Suppressor macrophage treated with lipopolysaccharide for 4 hours (primary cell): ENCODE data around the gene ADORA2A.
"Not testable (repeated sequence)": the region's sequence is repeated elsewhere in the genome, so short reads cannot be mapped to it uniquely, and the experiment has no call there.

Source experiments
- DNase-seq: peaks from one replicate; pipeline ENCODE4 v3.0.0-alpha.2; 2020

ADORA2A gene

DNA sequence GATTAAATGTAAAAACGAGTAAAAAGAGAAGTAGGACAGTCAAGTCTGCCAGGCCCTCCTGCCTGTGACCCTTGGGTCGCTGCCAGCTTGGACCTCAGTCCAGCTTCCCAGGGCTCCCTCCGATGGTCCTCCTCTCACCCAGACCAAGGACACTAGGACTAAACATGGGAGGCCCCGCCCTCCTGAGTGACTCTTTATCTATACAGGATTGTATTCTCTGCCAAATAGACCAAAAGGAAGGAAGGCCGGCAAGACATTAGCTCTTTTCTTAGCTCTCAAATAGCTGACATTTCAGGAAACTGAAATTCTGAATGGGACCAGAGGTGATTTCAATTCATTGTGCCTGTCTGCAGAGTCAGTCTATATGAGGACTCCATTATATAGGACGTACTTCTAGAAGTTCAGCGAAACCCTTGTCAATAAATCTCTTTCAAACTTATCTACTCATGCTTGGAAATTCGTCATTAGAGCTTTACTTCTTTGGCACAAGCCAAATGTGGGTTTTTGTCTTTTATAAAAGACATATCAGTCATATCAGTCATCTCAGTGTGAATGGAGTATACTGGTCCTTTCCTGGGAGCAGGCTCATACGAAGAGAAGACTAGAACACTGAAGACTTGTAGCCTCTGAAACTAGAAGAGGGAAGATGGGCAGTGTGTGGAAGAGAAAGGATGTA lies 28.5 kb downstream of the ADORA2A start:
- no peak for DNase-seq

DNA sequence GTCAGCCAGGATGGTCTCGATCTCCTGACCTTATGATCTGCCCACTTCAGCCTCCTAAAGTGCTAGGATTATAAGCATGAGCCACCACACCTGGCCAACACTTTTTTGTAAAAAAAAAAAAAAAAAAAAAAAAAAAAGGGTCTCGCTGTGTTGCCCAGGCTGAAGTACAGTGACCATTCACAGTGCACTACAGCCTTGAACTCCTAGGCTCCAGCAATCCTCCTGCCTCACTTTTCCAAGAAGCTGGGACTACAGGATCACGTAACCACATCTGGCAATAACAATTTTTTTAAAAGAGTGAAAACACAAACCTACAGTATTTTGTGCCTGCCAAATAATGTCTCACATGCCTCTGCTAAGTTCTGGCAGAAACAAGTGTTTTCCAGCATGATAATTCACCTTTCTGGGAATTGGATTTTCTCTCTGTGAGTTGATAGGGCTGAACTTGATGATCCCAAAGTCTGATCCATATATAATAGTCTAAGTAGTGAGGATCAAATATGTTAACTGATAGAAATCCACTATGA lies 30.6 kb downstream of the ADORA2A start:
- DNase-seq, result no peak

DNA sequence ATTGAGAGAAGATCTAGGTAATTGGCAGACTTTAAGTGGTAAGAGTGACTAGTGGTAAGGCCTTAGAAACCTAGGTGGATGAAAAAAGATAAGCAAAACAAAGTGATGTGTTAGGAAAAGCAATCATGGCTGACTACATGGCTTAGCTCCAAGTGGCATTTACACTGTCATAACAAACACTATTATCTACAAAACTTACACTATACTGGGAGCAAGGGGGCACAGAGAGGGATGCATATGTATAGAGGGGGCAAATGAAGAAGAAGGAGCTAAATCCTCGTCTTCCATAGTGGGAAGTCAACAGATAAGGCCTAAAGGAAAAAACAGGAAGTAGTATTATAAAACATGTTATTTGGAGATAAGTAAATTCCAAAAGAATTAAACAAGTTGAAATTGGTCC lies 32.5 kb downstream of the ADORA2A start:
- DNase-seq, result no peak

DNA sequence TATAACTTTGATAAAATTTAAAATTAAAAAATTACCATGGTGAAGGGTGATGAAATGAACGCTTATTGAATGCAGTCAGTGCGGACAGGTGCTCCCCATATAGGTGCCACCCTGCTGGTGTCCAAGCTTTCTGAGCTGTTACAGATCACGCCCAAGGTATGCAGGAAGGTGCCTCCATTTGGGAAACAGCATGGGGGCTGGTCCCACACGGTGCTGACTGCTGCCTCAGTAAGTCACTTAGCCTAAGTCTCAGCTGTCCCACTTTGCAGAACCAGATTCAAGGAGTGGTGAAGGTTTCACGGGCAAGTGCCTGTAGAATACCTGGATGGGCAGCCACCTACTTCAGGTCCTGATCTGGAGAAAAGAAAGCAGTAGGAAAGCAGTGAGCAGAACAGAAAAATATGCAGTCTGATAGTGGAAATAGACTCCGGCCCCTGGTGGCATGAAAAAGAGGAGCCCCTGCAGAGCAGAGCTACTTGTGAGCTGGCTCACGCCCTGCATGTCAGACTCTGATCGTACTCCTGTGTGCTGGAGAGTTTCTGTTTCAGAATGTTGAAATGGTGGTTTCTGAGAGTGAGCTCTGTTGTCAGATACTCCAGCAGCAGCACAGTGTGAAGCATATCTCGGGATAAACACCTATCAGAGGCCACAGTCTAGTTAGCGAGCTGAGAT lies 33.2 kb downstream of the ADORA2A start:
- DNase-seq, result peak; percentile 68

DNA sequence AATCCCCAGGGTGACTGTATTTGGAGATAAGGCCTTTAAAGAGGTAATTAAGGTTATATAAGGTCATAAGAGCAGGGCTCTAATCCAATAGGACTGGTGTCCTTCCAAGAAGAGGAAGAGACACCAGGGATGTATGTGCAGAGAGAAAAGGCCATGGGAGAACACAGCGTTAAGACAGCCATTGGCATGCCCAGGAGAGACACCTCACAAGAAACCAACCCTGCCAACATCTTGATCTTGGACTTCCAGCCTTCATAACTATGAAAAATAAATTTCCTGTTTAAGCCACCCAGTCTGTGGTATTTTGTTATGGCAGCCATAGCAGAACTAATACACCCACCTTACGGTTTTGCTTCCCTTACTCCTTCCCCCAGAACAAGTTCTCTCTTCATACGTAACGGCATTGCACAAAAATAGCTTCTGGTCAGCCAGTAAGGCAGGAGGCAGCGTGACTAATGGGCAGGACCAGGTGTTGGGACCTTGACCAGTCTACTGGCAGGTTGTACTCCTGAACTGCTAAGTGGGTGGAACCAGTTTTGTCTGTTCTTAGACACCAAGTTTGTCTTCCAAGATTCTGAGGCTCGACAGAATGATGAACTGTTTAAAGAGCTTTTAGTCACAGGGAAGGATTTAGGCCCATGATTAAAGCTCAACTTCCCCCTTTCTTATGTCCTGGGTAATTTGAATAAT lies 35.8 kb downstream of the ADORA2A start:
- peak; percentile 66 for DNase-seq

DNA sequence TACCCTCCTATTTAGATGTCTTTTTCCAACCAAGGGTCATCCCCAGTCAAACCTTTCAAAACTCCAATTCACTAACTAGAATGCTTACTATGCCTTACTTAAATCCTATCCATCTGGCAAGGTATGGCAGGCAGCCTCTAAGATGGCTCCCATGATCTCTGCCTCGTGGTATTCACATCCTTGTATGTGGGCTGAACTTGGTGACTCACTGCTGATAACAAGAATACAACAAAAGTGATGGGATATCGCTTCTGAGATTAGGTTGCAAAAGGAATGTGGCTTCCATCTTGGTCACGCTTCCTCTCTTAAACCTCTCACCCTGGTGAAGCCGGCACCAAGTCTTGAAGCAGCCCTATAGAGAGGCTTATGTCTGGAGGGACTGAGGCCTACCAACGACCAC lies 38.2 kb downstream of the ADORA2A start:
- peak; percentile 37 for DNase-seq

DNA sequence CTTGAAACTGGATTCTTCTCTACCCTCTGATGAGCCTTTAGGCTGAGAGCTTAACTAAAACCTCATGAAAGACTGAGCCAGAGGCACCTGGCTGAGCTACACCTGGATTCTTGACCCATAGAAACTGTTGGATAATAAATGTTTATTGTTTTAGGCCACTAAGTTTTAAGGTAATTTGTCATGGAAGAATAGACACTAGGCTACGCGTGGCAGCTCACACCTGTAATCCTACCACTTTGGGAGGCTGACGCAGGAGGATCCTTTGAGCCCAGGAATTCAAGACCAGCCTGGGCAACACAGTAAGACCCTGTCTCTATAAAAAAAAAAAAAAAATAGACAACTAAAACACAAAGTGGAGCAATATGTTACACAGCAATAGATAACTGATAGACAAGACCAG lies 38.6 kb downstream of the ADORA2A start:
- no peak for DNase-seq

DNA sequence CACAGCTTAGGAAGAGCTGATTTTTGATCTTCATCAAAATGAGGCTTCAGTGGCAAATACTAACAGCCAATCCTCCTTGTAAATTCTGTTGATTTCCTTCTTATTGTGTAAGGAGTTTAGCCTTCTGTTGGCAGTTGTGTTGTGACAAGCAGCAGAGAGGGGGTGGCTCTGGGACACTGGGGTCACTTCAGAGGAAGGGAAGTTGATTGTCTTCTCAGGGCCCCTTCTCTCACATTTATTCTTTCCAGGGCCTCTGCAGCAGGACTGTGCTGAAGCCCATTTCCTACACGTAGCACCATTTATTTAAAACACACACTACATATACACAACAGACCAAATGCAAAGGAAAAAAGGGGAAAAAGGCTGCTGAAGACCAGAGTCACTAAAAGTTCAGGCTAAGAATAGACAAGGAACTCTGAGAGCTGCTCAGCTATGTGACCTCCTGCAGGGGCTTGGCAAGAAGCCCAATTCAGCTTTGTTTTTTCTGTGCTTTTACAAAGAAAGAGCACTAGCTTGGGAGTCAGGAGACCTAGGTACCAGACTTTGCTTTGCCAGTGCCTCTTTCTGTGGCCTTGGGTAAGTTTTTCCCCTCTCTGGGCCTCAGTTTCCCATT lies 39.4 kb downstream of the ADORA2A start:
- DNase-seq, result peak; percentile 31

DNA sequence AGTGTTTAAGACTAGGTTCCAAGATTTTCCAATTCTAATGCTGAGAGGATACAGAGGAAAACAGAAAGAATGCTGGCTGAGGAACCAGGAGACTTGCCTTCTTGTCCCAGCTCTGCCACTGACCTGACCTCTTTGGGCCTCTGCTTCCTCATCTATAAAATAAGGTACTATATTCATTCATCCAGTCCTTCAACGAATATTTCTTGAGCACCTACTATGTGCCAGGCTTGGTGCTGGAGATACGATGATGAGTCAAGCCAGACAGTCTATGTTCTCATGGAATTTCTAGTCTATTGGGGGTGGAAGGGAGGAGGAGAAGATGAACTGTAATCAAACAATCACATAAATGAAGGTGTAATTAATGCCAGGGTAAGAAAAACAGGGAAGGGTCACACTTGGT lies 39.9 kb downstream of the ADORA2A start:
- no peak for DNase-seq

DNA sequence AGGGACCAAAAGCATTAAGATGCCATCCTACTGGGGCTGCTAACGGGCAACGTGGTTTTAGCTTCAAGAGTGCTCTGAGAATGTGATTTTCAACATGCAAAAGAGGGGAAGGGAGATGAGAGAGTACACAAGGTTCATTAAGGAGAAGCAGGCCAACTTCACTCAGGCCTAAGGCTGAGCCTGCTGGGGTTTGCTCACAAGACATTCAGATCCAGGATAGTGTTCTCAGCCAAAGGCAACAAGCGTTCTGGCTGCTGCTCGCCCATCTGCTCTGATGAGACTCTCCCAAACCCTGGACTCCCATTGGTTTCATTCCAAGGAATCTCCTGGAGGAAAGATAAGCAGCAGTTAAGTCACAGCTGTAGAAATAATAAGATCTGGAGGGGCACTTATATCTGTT lies 44.2 kb downstream of the ADORA2A start:
- DNase-seq, result no peak

DNA sequence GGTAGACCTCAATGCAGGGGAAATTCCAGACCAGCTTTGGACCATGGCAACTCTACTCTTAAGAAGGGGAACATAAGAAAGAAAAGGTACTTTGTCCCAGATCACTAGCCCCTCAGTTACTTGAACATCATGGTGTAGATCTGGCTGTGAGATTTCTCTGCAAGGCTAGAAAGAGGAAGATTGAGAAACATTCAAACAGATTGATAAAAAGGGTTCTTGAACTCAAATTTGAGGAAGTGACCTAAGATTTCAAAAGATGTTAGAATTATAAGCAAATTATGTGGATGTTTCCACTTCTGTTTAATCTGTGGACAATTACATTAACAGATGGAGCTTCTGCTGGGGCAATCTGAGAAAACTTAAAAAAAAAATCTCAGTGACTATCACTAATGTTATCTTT lies 45.9 kb downstream of the ADORA2A start:
- peak; percentile 74 for DNase-seq

DNA sequence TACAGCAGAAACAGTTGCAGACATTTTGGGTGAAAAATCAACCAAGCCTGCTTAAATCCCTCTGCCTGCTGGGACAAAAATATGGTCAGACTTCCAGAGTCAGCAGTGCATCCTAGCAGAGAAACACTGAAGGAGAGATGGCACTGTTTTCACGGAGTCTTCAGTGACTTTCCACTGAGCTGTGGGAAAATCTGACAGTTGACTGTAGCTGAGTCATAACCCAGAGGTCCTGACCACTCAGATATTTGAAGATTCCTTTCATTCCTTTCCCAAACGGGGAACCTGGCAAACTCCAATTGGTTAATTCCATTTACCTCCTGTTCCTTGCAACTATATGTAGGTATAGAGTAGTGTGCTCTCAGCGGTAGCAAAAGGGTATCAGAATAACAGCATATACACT lies 46.8 kb downstream of the ADORA2A start:
- DNase-seq, result peak; percentile 51

DNA sequence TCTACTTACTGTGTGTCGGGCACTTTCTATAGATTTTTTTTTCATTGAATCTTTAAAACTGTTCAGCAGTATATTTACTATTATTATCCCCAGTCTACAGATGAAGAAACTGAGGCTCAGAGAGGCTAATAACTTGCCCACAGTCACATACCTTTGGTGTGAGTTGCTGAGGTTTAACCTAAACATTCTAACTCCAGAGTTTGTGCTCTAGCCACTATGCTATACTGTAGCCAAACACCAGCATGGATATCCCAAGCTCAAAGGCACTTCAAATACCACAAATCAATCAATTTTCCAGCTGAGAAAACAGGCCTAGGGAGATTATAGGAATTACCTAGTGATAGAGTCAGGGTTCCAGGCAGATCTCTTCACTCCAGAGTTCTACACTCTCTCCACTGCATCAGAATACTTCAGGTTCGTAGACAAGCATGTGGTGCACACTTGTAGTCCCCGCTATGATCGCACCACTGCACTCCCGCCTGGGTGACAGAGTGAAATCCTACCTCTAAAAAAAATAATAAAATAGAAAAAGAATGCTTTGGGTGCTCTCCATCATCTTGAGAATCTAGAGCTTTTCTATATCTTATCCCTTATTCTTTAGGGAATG lies 47.4 kb downstream of the ADORA2A start:
- DNase-seq, result no peak

DNA sequence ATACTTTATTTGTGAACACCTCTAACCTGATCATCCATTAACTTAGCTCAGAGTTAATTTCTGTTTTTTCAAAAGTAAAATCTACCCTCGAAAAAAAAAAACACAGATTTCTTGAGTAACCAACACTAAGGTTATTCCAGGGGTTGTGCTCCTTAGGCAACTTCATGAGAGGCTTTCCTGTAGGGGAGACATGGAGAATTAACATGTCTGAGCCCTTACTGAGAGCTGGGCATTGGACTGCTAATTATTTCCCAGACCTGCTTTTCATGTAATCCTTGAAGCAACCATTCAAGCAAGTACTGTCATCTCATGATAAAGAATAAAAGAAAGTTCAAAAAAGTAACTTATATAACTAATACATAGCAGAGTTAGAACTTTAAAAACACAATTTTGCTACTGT lies 54.2 kb downstream of the ADORA2A start:
- no peak for DNase-seq

DNA sequence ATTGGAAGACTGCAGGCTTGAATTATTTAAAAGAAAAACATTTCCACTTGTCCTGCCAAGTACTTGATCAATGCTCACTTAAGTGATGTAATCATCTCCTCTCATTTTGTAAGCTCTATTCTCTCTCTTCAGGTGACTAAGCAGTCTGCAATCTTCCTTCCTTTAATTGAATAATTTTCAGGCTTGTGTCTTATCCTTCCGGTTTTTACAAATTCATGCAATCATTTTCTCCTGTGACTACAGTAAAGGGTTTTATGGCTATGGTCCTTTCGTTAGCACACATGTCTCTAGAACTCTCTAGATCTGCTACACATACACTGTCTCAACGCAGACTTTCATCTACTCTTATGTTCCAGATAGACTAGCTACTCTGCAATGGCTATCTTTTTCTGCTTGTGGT lies 55.2 kb downstream of the ADORA2A start:
- DNase-seq, result peak; percentile 85

DNA sequence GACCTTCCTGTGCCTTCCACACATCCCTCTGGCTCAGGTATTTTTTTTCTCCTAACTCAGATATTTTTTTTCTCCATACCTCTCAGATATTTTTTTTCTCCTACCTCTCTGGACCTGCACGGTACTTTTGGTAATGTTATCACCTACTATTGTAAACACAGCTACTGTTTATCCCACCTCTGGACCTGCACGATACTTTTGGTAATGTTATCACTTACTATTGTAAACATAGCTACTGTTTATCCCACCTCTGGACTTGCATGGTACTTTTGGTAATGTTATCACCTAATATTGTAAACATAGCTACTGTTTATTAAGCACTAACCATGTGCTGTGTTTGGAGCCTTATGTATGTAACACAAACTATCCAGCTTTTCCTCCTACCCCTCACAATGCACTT lies 55.6 kb downstream of the ADORA2A start:
- no peak for DNase-seq

DNA sequence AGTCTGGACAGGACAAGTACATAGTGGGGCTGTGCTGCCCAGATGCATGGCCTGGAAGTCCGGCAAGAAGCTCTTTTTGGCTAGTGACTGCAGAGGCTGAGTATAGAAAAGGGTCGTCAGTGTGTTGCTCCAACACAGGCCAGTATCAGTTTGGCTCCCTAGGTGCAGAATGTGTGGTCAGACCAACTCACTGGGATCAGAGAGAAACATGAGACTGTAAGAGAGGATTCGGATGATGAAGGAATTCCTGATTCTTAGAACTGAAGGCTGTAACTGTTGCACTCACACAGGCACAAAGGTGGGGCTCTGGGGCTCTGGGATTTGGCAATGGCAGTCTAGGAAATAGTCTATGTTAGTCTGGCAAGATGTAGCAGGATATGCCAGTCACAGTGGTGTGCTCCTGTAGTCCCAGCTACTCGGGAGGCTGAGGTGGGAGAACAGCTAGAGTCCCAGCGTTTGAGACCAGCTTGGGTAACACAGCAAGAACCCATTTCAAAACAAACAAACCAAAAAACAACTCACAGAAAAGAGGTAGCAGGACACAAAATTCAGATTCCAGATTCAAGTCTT lies 56.7 kb downstream of the ADORA2A start:
- no peak for DNase-seq

DNA sequence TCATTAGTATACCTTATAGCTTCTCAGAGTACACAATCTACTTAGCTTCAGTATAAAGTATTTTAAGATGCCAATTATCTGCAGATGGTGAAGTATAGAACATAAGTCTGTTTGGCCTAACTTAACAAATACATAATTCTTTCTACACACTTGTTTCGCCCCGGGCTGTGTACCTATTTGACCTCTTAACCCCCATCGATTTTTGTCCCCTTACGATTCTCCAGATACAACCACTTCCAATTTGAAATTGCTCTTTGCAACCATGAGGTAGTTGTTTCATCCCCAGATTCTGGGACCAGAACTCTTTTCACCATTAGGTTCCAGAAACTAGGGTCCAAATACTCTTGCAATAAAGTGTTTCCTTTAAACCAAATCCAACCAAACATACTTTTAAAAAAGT lies 57.8 kb downstream of the ADORA2A start:
- no peak for DNase-seq

DNA sequence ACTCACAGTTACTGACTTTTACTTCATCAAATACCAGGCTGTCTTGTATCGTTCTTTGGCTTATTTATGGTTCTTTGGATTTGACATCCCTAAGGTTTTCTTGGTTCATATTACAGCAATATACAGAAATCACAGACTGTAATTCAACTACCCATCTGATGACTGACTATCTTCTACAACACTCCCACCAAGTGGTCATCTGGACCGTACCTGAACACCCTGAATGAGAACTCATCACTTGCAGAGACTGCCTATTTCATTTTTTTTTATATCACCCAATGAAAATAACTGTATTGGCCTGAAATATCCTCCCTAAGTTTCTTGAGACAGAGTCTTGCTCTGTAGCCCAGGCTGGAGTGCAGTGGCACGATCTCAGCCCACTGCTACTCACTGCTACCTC lies 58.2 kb downstream of the ADORA2A start:
- no peak for DNase-seq

DNA sequence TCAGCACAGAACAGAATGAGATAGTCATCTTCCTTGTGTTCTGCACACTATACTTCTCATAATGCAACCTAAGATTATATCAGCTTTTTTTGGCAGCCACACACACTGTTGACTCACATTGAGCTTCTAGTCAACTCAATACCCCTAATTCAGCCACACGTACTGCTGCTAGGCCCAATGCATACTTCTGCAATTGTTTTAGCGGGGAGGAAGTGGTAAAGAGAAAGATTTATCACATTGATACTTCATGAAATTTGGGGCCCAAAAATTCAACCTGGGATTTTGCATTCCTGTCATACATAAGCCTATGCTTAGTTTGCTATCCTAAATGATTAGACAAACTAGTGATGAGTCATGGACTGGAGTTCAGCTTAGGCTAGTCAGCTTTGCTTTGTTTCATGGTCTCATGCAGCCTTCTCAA lies 59.1 kb downstream of the ADORA2A start:
- peak; percentile 68 for DNase-seq

DNA sequence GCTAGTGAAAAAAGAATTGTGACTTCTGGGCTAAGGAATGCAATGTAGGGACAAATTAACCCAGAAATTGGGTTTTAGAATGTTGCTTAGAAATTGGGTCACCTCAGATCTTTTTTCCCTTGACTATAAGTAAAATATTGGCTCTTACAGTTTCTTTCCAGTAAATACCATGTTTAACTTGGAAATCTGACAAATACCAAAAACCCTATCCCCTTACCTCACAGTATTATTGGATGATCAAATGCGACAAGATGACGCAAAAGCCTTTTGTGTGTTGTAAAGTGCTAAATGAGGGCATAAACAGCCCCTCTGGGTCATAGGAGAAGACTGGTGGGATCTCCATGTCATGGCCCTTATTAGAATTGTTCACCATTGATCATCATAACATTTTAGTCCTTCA lies 61.6 kb downstream of the ADORA2A start:
- no peak for DNase-seq

DNA sequence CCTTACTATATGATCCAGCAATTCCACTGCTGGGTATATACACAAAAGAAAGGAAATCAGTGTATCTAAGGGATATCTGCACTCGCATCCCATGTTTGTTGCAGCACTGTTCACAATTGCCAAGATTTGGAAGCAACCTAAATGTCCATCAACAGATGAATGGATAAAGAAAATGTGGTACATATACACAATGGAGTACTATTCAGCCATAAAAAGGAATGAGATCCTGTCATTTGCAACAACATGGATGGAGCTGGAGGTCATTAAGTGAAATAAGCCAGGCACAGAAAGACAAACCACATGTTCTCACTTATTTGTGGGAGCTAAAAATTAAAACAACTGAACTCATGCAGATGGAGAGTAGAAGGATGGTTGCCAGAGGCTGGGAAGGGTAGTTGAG lies 62.0 kb downstream of the ADORA2A start:
- not testable (repeated sequence) for DNase-seq
